H7 (cell line): ENCODE measurements around the gene VKORC1. TPM values are rescaled to one million over a fixed set of nuclear protein-coding genes. Genes with fewer than 3 reads are reported as not detected.

ENCODE experiments used
- DNase-seq: peaks from one replicate; pipeline ENCODE4 v3.0.0; 2012
- H3K27me3 ChIP-seq: 2 replicates; pipeline ENCODE4 v1.6.0; 2011; ENCODE audit warnings: mild to moderate bottlenecking, low read length; ENCODE audit not compliant: control insufficient read depth, insufficient read depth
- H3K36me3 ChIP-seq: replicated peaks from 2 replicates; pipeline ENCODE4 v1.5.1; 2011; ENCODE audit warnings: low read length; ENCODE audit not compliant: control insufficient read depth, insufficient read depth
- H3K4me3 ChIP-seq: 2 replicates; pipeline ENCODE4 v1.5.1; 2011; ENCODE audit warnings: low read depth, mild to moderate bottlenecking, control low read depth, low read length, moderate library complexity; ENCODE audit not compliant: insufficient read depth
- total RNA-seq: library from RNA; depleted of rRNA; stranded (reverse); fragments of >200 nt; shearing (Covaris generic); gene quantifications from 2 replicates; pipeline ENCODE4 v1.2.3, GENCODE V29; 2014

The VKORC1 gene
- total RNA-seq, 1 experiment from 2014 or later = 135 TPM

- Histone ChIP-seq H3K36me3 (peaks cover 13% of the 10 kb centered on the region), H3K27me3 (no peaks in the 10 kb centered on the region), H3K4me3 (peak overlapping the region; percentile 81)
- DNase-seq = peak; percentile 72
These were observed 39.5 kb upstream of the VKORC1 start for GRCh38 chr16:31134091-31134571.

- no peak overlapping the region for H3K4me3 ChIP-seq
- H3K36me3 ChIP-seq = peaks cover 13% of the 10 kb centered on the region
- no peak for DNase-seq
- no peaks in the 10 kb centered on the region for H3K27me3 ChIP-seq
These were observed 38.5 kb upstream of the VKORC1 start for GRCh38 chr16:31133046-31133501.

GRCh38 chr16:31132303-31132979 is 37.8 kb upstream of the VKORC1 start:
- Histone ChIP-seq H3K27me3 (no peaks in the 10 kb centered on the region), H3K4me3 (no peak overlapping the region), H3K36me3 (peaks cover 13% of the 10 kb centered on the region)
- peak; percentile 39 for DNase-seq

GRCh38 chr16:31131841-31132271 is 37.3 kb upstream of the VKORC1 start:
- H3K4me3 ChIP-seq = no peak overlapping the region
- peak; percentile 30 for DNase-seq

GRCh38 chr16:31131416-31131815 is 36.8 kb upstream of the VKORC1 start:
- no peaks in the 10 kb centered on the region for H3K27me3 ChIP-seq
- peaks cover 15% of the 10 kb centered on the region for H3K36me3 ChIP-seq
- H3K4me3 ChIP-seq = no peak overlapping the region
- no peak for DNase-seq

More at GRCh38 chr16:31131841-31132271, 37.3 kb upstream of the VKORC1 start:
- Histone ChIP-seq H3K36me3 (peaks cover 15% of the 10 kb centered on the region), H3K27me3 (no peaks in the 10 kb centered on the region)

GRCh38 chr16:31130899-31131298 is 36.3 kb upstream of the VKORC1 start:
- DNase-seq = peak; percentile 86

GRCh38 chr16:31130336-31130891 is 35.8 kb upstream of the VKORC1 start:
- peak; percentile 61 for DNase-seq
- H3K4me3 ChIP-seq = no peak overlapping the region
- peaks cover 15% of the 10 kb centered on the region for H3K36me3 ChIP-seq
- no peaks in the 10 kb centered on the region for H3K27me3 ChIP-seq

More at GRCh38 chr16:31130899-31131298, 36.3 kb upstream of the VKORC1 start:
- Histone ChIP-seq H3K27me3 (no peaks in the 10 kb centered on the region), H3K36me3 (peaks cover 15% of the 10 kb centered on the region), H3K4me3 (no peak overlapping the region)

GRCh38 chr16:31129568-31130335 is 35.2 kb upstream of the VKORC1 start:
- H3K27me3 ChIP-seq = no peaks in the 10 kb centered on the region
- peak; percentile 63 for DNase-seq

GRCh38 chr16:31128711-31129567 is 34.3 kb upstream of the VKORC1 start:
- DNase-seq = no peak
- H3K4me3 ChIP-seq = no peak overlapping the region
- H3K36me3 ChIP-seq = peaks cover 15% of the 10 kb centered on the region
- no peaks in the 10 kb centered on the region for H3K27me3 ChIP-seq

More at GRCh38 chr16:31129568-31130335, 35.2 kb upstream of the VKORC1 start:
- Histone ChIP-seq H3K4me3 (no peak overlapping the region), H3K36me3 (peaks cover 15% of the 10 kb centered on the region)

GRCh38 chr16:31127182-31127581 is 32.6 kb upstream of the VKORC1 start:
- Histone ChIP-seq H3K27me3 (no peaks in the 10 kb centered on the region), H3K4me3 (no peak overlapping the region), H3K36me3 (peaks cover 9% of the 10 kb centered on the region)
- DNase-seq = peak; percentile 43

GRCh38 chr16:31125844-31126243 is 31.2 kb upstream of the VKORC1 start:
- no peaks in the 10 kb centered on the region for H3K27me3 ChIP-seq
- H3K4me3 ChIP-seq = no peak overlapping the region
- peak; percentile 17 for DNase-seq
- peaks cover 10% of the 10 kb centered on the region for H3K36me3 ChIP-seq

- DNase-seq = no peak
- no peaks in the 10 kb centered on the region for H3K27me3 ChIP-seq
- no peak overlapping the region for H3K4me3 ChIP-seq
- H3K36me3 ChIP-seq = peaks cover 20% of the 10 kb centered on the region
These were observed 25.5 kb upstream of the VKORC1 start for GRCh38 chr16:31120129-31120528.

GRCh38 chr16:31118223-31119155 is 23.9 kb upstream of the VKORC1 start:
- Histone ChIP-seq H3K36me3 (peaks cover 20% of the 10 kb centered on the region), H3K27me3 (no peaks in the 10 kb centered on the region), H3K4me3 (peak overlapping the region; percentile 57)
- DNase-seq = peak; percentile 21
